ENCODE results near the gene MKRN2OS.

Gene MKRN2OS

GRCh38 chr3:12512534-12513118 lies 32.7 kb downstream of the MKRN2OS start:
- no peak for DNase-seq

GRCh38 chr3:12509466-12509865 lies 35.8 kb downstream of the MKRN2OS start:
- DNase-seq: no peak

- DNase-seq: no peak
These were observed 37.0 kb downstream of the MKRN2OS start for GRCh38 chr3:12508291-12508700.

GRCh38 chr3:12507591-12508281 lies 37.6 kb downstream of the MKRN2OS start:
- DNase-seq: peak; percentile 11

- no peak for DNase-seq
These were observed 39.0 kb downstream of the MKRN2OS start for GRCh38 chr3:12506201-12506709.

- no peak for DNase-seq
These were observed 42.0 kb downstream of the MKRN2OS start for GRCh38 chr3:12503126-12503957.

- no peak for DNase-seq
These were observed 43.8 kb downstream of the MKRN2OS start for GRCh38 chr3:12501360-12502020.

- DNase-seq: no peak
These were observed 45.8 kb downstream of the MKRN2OS start for GRCh38 chr3:12499474-12499873.

- no peak for DNase-seq
These were observed 48.9 kb downstream of the MKRN2OS start for GRCh38 chr3:12496453-12496761.

GRCh38 chr3:12495749-12496452 lies 49.4 kb downstream of the MKRN2OS start:
- no peak for DNase-seq

- no peak for DNase-seq
These were observed 54.8 kb downstream of the MKRN2OS start for GRCh38 chr3:12490547-12490946.

- no peak for DNase-seq
These were observed 55.5 kb downstream of the MKRN2OS start for GRCh38 chr3:12489832-12490231.

All from SHP77 treated with DMSO at 0.1 percent for 48 hours (cell line).